Naive thymus-derived CD4-positive, alpha-beta T cell (primary cell): ENCODE measurements around the gene COLEC11. TPM values are rescaled to one million over a fixed set of nuclear protein-coding genes. Genes with fewer than 3 reads are reported as not detected.
A peak's percentile ranks its signal among the peaks of the same experiment; 100 is the strongest.

Source experiments
- ATAC-seq: fragments of 150-1000 bp; cut with Tn5 transposase; 2 replicates; pipeline ENCODE4 v1.10.0; 2021; ENCODE audit warnings: mild to moderate bottlenecking, moderate library complexity
- CTCF ChIA-PET: fragments of 350-600 bp; sonication (Branson Sonifier 250); formaldehyde crosslinking; loops from one replicate; lab custom pipeline; 2021; ENCODE audit warnings: antibody characterized with exemption; lab: Charles Lee
- POLR2A ChIA-PET: fragments of 350-600 bp; sonication (Branson Sonifier 250); formaldehyde crosslinking; loops from one replicate; lab custom pipeline; 2021; ENCODE audit warnings: antibody characterized with exemption, inconsistent platforms; lab: Charles Lee
- DNase-seq, 9 donors: peaks; one replicate each; pipeline versions ENCODE4 v3.0.0 to v3.0.0-alpha.2; 2020 to 2022; ENCODE audit warnings: mixed read lengths in 1 of 9
- H3K27ac ChIP-seq: one replicate; pipeline ENCODE4 v1.7.0; 2013; ENCODE audit warnings: mild to moderate bottlenecking, low read depth, low read length, moderate library complexity
- H3K27me3 ChIP-seq, 2 donors: one replicate each; pipeline ENCODE4 v1.7.0; 2013; ENCODE audit warnings: low read length in 2 of 2, mild to moderate bottlenecking in 2 of 2, moderate library complexity in 2 of 2; ENCODE audit not compliant: control insufficient read depth in 2 of 2, insufficient read depth in 2 of 2
- H3K36me3 ChIP-seq, 3 experiments: 1 replicate in 2 of 3; 2 replicates in 1 of 3; pipeline ENCODE4 v1.7.0; 2013; ENCODE audit warnings: low read length in 3 of 3, mild to moderate bottlenecking in 3 of 3, moderate library complexity in 1 of 3; ENCODE audit not compliant: insufficient read depth in 3 of 3, control insufficient read depth in 2 of 3
- H3K4me1 ChIP-seq, 2 donors: one replicate each; pipeline ENCODE4 v1.7.0; 2013; ENCODE audit warnings: low read length in 2 of 2, mild to moderate bottlenecking in 2 of 2, moderate library complexity in 1 of 2; ENCODE audit not compliant: control insufficient read depth in 2 of 2, insufficient read depth in 2 of 2
- H3K4me3 ChIP-seq: 2 replicates; pipeline ENCODE4 v1.7.0; 2013; ENCODE audit warnings: mild to moderate bottlenecking, low read length
- H3K9me3 ChIP-seq, 3 experiments: 1 replicate in 2 of 3; 2 replicates in 1 of 3; pipeline ENCODE4 v1.7.0; 2013; ENCODE audit warnings: low read length in 3 of 3; ENCODE audit not compliant: control insufficient read depth in 2 of 3
- H3K27ac Mint-ChIP-seq, 9 donors: one replicate each; pipeline ENCODE4 v1.8.0; 2020 to 2022; ENCODE audit warnings: mixed read lengths in 9 of 9, mild to moderate bottlenecking in 8 of 9, moderate library complexity in 5 of 9, inconsistent platforms in 2 of 9
- H3K27me3 Mint-ChIP-seq, 5 donors: one replicate each; pipeline ENCODE4 v1.8.0; 2021 to 2022; ENCODE audit warnings: mixed read lengths in 5 of 5, mild to moderate bottlenecking in 1 of 5
- H3K36me3 Mint-ChIP-seq, 5 donors: one replicate each; pipeline ENCODE4 v1.8.0; 2020 to 2022; ENCODE audit warnings: mixed read lengths in 5 of 5, mild to moderate bottlenecking in 3 of 5, inconsistent platforms in 1 of 5
- H3K4me1 Mint-ChIP-seq, 7 donors: one replicate each; pipeline ENCODE4 v1.8.0; 2020 to 2022; ENCODE audit warnings: mixed read lengths in 7 of 7, mild to moderate bottlenecking in 3 of 7, inconsistent platforms in 1 of 7
- H3K4me3 Mint-ChIP-seq, 10 donors: one replicate each; pipeline ENCODE4 v1.8.0; 2020 to 2022; ENCODE audit warnings: mild to moderate bottlenecking in 10 of 10, mixed read lengths in 10 of 10, moderate library complexity in 6 of 10, inconsistent platforms in 2 of 10
- H3K9me3 Mint-ChIP-seq, 11 donors: one replicate each; pipeline ENCODE4 v1.8.0; 2020 to 2022; ENCODE audit warnings: mixed read lengths in 11 of 11, mild to moderate bottlenecking in 4 of 11, inconsistent platforms in 1 of 11, moderate library complexity in 1 of 11
- intact Hi-C, 2 donors: fragments of 100-400 bp; cut with micrococcal nuclease; formaldehyde crosslinking; loops; one replicate each; pipeline ENCODE4 v1.15.1; 2023
- polyA plus RNA-seq, 2 donors: library from polyadenylated mRNA; unstranded; fragments of 300-500 nt; fragmentation: Illumina TruSeq; gene quantifications; one replicate each; pipeline ENCODE4 v1.2.3, GENCODE V29; 2021
- total RNA-seq, 6 experiments: library from RNA in 5 of 6; stranded (reverse) in 5 of 6; gene quantifications; 1 replicate in 5 of 6; 2 replicates in 1 of 6; pipeline ENCODE4 v1.2.3 and lab custom pipeline; 2021 to 2026

Gene COLEC11
- total and polyA plus RNA-seq, 7 experiments from 2014 or later = 0.46 to 0.48 TPM; not detected in 5

GRCh38 chr2:3596901-3597417, 2.0 kb downstream of the COLEC11 start:
- Mint-ChIP-seq H3K27ac (peak overlapping the region in 4 of 9 donors; percentile 25 to 86 (median 46)), H3K4me1 (peaks cover 0 to 15% (median 1%) of the 10 kb centered on the region in 7 donors), H3K4me3 (peak overlapping the region in 1 of 10 donors; percentile 22), H3K36me3 (peaks cover 0 to 9% (median 0%) of the 10 kb centered on the region in 5 donors), H3K9me3 (peaks cover 0 to 4% (median 0%) of the 10 kb centered on the region in 11 donors), H3K27me3 (peaks cover 0 to 10% (median 0%) of the 10 kb centered on the region in 5 donors)
- DNase-seq (no peak), ATAC-seq (no peak)
- no peak overlapping the region for H3K4me3 ChIP-seq
- H3K27ac ChIP-seq = no peak overlapping the region
- H3K27me3 ChIP-seq = no peaks in the 10 kb centered on the region
- H3K4me1 ChIP-seq = no peaks in the 10 kb centered on the region
- no peaks in the 10 kb centered on the region for H3K9me3 ChIP-seq
- POLR2A ChIA-PET = no interaction called here
- intact Hi-C loops = no loop called here
- H3K36me3 ChIP-seq = no peaks in the 10 kb centered on the region
- CTCF ChIA-PET = no interaction called here

- Mint-ChIP-seq H3K27me3 (peaks cover 0 to 10% (median 0%) of the 10 kb centered on the region in 5 donors), H3K4me3 (peak overlapping the region in 2 of 10 donors; percentile 22 to 35), H3K36me3 (peaks cover 0 to 7% (median 0%) of the 10 kb centered on the region in 5 donors), H3K4me1 (peaks cover 0 to 19% (median 1%) of the 10 kb centered on the region in 7 donors), H3K27ac (peak overlapping the region in 6 of 9 donors; percentile 12 to 86 (median 44)), H3K9me3 (peaks cover 0 to 4% (median 0%) of the 10 kb centered on the region in 11 donors)
- peak in 4 of 9 donors; percentile 14 to 52 (median 44) for DNase-seq
- intact Hi-C loops = no loop called here
- Histone ChIP-seq H3K27me3 (no peaks in the 10 kb centered on the region), H3K9me3 (no peaks in the 10 kb centered on the region), H3K4me3 (no peak overlapping the region), H3K4me1 (no peaks in the 10 kb centered on the region), H3K27ac (no peak overlapping the region), H3K36me3 (no peaks in the 10 kb centered on the region)
- ChIA-PET POLR2A (no interaction called here), CTCF (no interaction called here)
- no peak for ATAC-seq
Measured at GRCh38 chr2:3597567-3597966, 2.7 kb downstream of the COLEC11 start.

GRCh38 chr2:3598197-3598910, 3.4 kb downstream of the COLEC11 start:
- H3K4me1 Mint-ChIP-seq = peaks cover 0 to 23% (median 1%) of the 10 kb centered on the region in 7 donors
- DNase-seq = no peak

GRCh38 chr2:3598912-3599854, 4.3 kb downstream of the COLEC11 start:
- H3K4me1 Mint-ChIP-seq = peaks cover 0 to 23% (median 1%) of the 10 kb centered on the region in 7 donors
- intact Hi-C loops = no loop called here
- no peak for ATAC-seq

More at GRCh38 chr2:3598197-3598910, 3.4 kb downstream of the COLEC11 start:
- Histone ChIP-seq H3K9me3 (no peaks in the 10 kb centered on the region), H3K27ac (no peak overlapping the region), H3K27me3 (no peaks in the 10 kb centered on the region), H3K4me3 (no peak overlapping the region), H3K4me1 (no peaks in the 10 kb centered on the region), H3K36me3 (no peaks in the 10 kb centered on the region)
- intact Hi-C loops = no loop called here
- POLR2A ChIA-PET = no interaction called here
- H3K27ac Mint-ChIP-seq = peak overlapping the region in 1 of 9 donors; percentile 46
- peaks cover 0 to 10% (median 0%) of the 10 kb centered on the region in 5 donors for H3K27me3 Mint-ChIP-seq
- no peaks in the 10 kb centered on the region for H3K9me3 Mint-ChIP-seq
- no peak for ATAC-seq
- H3K36me3 Mint-ChIP-seq = peaks cover 0 to 3% (median 0%) of the 10 kb centered on the region in 5 donors
- H3K4me3 Mint-ChIP-seq = peak overlapping the region in 1 of 10 donors; percentile 12
- CTCF ChIA-PET = no interaction called here

GRCh38 chr2:3600256-3600855, 5.4 kb downstream of the COLEC11 start:
- Histone ChIP-seq H3K9me3 (no peaks in the 10 kb centered on the region), H3K27me3 (no peaks in the 10 kb centered on the region), H3K4me3 (no peak overlapping the region), H3K36me3 (no peaks in the 10 kb centered on the region), H3K4me1 (no peaks in the 10 kb centered on the region), H3K27ac (no peak overlapping the region)
- Mint-ChIP-seq H3K27ac (no peak overlapping the region), H3K4me1 (peaks cover 0 to 23% (median 2%) of the 10 kb centered on the region in 7 donors), H3K4me3 (no peak overlapping the region), H3K36me3 (no peaks in the 10 kb centered on the region), H3K27me3 (peaks cover 0 to 5% (median 0%) of the 10 kb centered on the region in 5 donors), H3K9me3 (no peaks in the 10 kb centered on the region)
- intact Hi-C loops = no loop called here
- ChIA-PET POLR2A (no interaction called here), CTCF (no interaction called here)
- ATAC-seq (no peak), DNase-seq (no peak)

More at GRCh38 chr2:3598912-3599854, 4.3 kb downstream of the COLEC11 start:
- no peak for DNase-seq
- Histone ChIP-seq H3K27me3 (no peaks in the 10 kb centered on the region), H3K4me1 (no peaks in the 10 kb centered on the region), H3K36me3 (no peaks in the 10 kb centered on the region), H3K4me3 (no peak overlapping the region), H3K27ac (no peak overlapping the region), H3K9me3 (no peaks in the 10 kb centered on the region)
- H3K36me3 Mint-ChIP-seq = no peaks in the 10 kb centered on the region
- no peak overlapping the region for H3K27ac Mint-ChIP-seq
- H3K9me3 Mint-ChIP-seq = no peaks in the 10 kb centered on the region
- CTCF ChIA-PET = no interaction called here
- no peak overlapping the region for H3K4me3 Mint-ChIP-seq
- POLR2A ChIA-PET = no interaction called here
- peaks cover 0 to 10% (median 0%) of the 10 kb centered on the region in 5 donors for H3K27me3 Mint-ChIP-seq
